K562 (cell line): ENCODE data around the gene NBPF6. TPM values are rescaled to one million over a fixed set of nuclear protein-coding genes. Genes with fewer than 3 reads are reported as not detected.

ENCODE experiments used
- polyA plus RNA-seq, 8 experiments: library from polyadenylated mRNA; depleted of rRNA in 4 of 8; stranded (reverse) in 5 of 8; unstranded in 3 of 8; fragments of >200 nt; fragmentation: Nextera tagmentation in 2 of 8; fragmentation: Illumina TruSeq in 1 of 8; extraction: Ambion mirVana in 2 of 8; extraction: Trizol in 1 of 8; gene quantifications; 2 replicates each; pipeline versions ENCODE4 v1.2.1 to v1.2.3, GENCODE V29; 2011 to 2014; ENCODE audit warnings: inconsistent platforms in 1 of 8, missing spikeins in 1 of 8
- total RNA-seq, 7 experiments: library from RNA; depleted of rRNA in 6 of 7; stranded (reverse); fragments of >200 nt in 6 of 7; fragmentation: Illumina TruSeq in 2 of 7; extraction: Trizol in 2 of 7; gene quantifications; 2 replicates each; pipeline versions ENCODE4 v1.2.1 to v1.2.3, GENCODE V29; 2011 to 2021; ENCODE audit warnings: low replicate concordance in 1 of 7
- TF ChIP-seq, protein P1 (sequence below), 2 experiments: fragments of 450-650 bp in 1 of 2; sonication (generic) in 1 of 2; formaldehyde crosslinking in 1 of 2; IDR thresholded peaks; 2 replicates each; pipeline versions ENCODE4 v1.7.1 to v1.9.0; 2016 to 2022; ENCODE audit warnings: inconsistent platforms in 1 of 2, mild to moderate bottlenecking in 1 of 2, missing genetic modification reagents in 1 of 2

NBPF6 gene
- total and polyA plus RNA-seq, 9 of the 15 experiments (the other 6 are each of a cell fraction or from before 2014, with no cell fraction given): 2.7 to 10.0 (median 6.0) TPM

DNA sequence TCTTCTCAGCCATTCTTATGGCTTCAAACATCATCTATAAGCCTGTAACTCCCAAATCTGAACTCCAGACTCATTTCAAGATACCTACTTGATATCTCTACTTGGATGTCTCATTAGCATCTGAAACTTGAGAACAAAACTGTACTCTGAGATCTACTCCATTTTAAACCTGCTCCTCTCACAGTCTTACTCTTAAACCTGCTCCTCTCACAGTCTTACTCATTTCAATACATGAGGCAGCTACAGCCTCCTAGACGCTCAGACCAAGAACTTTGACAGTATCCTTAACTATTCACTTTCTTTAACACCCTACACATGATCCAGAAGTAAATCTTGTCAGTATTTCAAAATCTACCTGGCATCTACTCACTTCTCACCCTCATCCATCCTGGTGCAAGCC lies 54.3 kb downstream of the NBPF6 start (continued):
- TF ChIP-seq, protein P1, sequence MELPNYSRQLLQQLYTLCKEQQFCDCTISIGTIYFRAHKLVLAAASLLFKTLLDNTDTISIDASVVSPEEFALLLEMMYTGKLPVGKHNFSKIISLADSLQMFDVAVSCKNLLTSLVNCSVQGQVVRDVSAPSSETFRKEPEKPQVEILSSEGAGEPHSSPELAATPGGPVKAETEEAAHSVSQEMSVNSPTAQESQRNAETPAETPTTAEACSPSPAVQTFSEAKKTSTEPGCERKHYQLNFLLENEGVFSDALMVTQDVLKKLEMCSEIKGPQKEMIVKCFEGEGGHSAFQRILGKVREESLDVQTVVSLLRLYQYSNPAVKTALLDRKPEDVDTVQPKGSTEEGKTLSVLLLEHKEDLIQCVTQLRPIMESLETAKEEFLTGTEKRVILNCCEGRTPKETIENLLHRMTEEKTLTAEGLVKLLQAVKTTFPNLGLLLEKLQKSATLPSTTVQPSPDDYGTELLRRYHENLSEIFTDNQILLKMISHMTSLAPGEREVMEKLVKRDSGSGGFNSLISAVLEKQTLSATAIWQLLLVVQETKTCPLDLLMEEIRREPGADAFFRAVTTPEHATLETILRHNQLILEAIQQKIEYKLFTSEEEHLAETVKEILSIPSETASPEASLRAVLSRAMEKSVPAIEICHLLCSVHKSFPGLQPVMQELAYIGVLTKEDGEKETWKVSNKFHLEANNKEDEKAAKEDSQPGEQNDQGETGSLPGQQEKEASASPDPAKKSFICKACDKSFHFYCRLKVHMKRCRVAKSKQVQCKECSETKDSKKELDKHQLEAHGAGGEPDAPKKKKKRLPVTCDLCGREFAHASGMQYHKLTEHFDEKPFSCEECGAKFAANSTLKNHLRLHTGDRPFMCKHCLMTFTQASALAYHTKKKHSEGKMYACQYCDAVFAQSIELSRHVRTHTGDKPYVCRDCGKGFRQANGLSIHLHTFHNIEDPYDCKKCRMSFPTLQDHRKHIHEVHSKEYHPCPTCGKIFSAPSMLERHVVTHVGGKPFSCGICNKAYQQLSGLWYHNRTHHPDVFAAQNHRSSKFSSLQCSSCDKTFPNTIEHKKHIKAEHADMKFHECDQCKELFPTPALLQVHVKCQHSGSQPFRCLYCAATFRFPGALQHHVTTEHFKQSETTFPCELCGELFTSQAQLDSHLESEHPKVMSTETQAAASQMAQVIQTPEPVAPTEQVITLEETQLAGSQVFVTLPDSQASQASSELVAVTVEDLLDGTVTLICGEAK (IDR thresholded peaks at IDR 0.05): no peak
- TF ChIP-seq, protein P1 (CRISPR knock-in tag; IDR thresholded peaks at IDR 0.05): no peak
